Gastroesophageal sphincter (tissue), 3 donors: ENCODE results near the gene ASIC2.

ENCODE experiments used
- CTCF ChIP-seq, 4 experiments: fragments of 200-600 bp in 2 of 4; fragments of 450-650 bp in 2 of 4; sonication (generic) in 1 of 4; IDR thresholded peaks; one replicate each; pipeline ENCODE4 v1.5.1; 2017 to 2019; ENCODE audit warnings: antibody characterized with exemption in 4 of 4, mild to moderate bottlenecking in 2 of 4, moderate library complexity in 2 of 4
- EP300 ChIP-seq: sonication (generic); formaldehyde crosslinking; IDR thresholded peaks from one replicate; pipeline ENCODE4 v1.6.1; 2017; ENCODE audit warnings: antibody characterized with exemption, mild to moderate bottlenecking
- POLR2A ChIP-seq, 2 donors: fragments of 450-650 bp; IDR thresholded peaks; one replicate each; pipeline ENCODE4 v1.6.1; 2017; ENCODE audit warnings: antibody characterized with exemption in 2 of 2, mild to moderate bottlenecking in 2 of 2, moderate library complexity in 1 of 2
- POLR2AphosphoS5 ChIP-seq: sonication (generic); formaldehyde crosslinking; IDR thresholded peaks from one replicate; pipeline ENCODE4 v1.6.1; 2017; ENCODE audit warnings: antibody characterized with exemption

- TF ChIP-seq CTCF (IDR thresholded peaks at IDR 0.05) (no peak), POLR2AphosphoS5 (no peak), POLR2A (IDR thresholded peaks at IDR 0.05) (no peak), EP300 (no peak)
Observed at GRCh38 chr17:33099252-33099651, 193.8 kb downstream of the ASIC2 start.
